SKM-1 (cell line): ENCODE measurements around the gene COL23A1.
"Not testable (repeated sequence)": the region's sequence is repeated elsewhere in the genome, so short reads cannot be mapped to it uniquely, and the experiment has no call there.

Experiments used
- DNase-seq: peaks from one replicate; lab custom pipeline; 2025; ENCODE audit not compliant: unreplicated experiment; lab: John Stamatoyannopoulos, UW

The COL23A1 gene

GRCh38 chr5:178250263-178250662 is 339.9 kb downstream of the COL23A1 start:
- no peak for DNase-seq

GRCh38 chr5:178249191-178249989 is 340.8 kb downstream of the COL23A1 start:
- DNase-seq: no peak

GRCh38 chr5:178248750-178249149 is 341.4 kb downstream of the COL23A1 start:
- no peak for DNase-seq

- no peak for DNase-seq
Observed at GRCh38 chr5:178247481-178248456, 342.4 kb downstream of the COL23A1 start.

- DNase-seq: no peak
Observed at GRCh38 chr5:178246624-178247279, 343.4 kb downstream of the COL23A1 start.

- DNase-seq: no peak
Observed at GRCh38 chr5:178245389-178245788, 344.8 kb downstream of the COL23A1 start.

GRCh38 chr5:178244576-178244975 is 345.6 kb downstream of the COL23A1 start:
- DNase-seq: peak; percentile 69

- no peak for DNase-seq
Observed at GRCh38 chr5:178242416-178242815, 347.8 kb downstream of the COL23A1 start.

- no peak for DNase-seq
Observed at GRCh38 chr5:178241688-178242231, 348.4 kb downstream of the COL23A1 start.

- no peak for DNase-seq
Observed at GRCh38 chr5:178241231-178241663, 348.9 kb downstream of the COL23A1 start.

GRCh38 chr5:178240766-178241165 is 349.4 kb downstream of the COL23A1 start:
- DNase-seq: no peak

GRCh38 chr5:178240341-178240741 is 349.9 kb downstream of the COL23A1 start:
- no peak for DNase-seq

GRCh38 chr5:178239626-178240301 is 350.4 kb downstream of the COL23A1 start:
- DNase-seq: not testable (repeated sequence)

GRCh38 chr5:178238711-178239592 is 351.2 kb downstream of the COL23A1 start:
- DNase-seq: no peak

- DNase-seq: no peak
Observed at GRCh38 chr5:178238313-178238635, 351.9 kb downstream of the COL23A1 start.

GRCh38 chr5:178237431-178238312 is 352.5 kb downstream of the COL23A1 start:
- DNase-seq: no peak

GRCh38 chr5:178236679-178237078 is 353.5 kb downstream of the COL23A1 start:
- DNase-seq: no peak

- DNase-seq: no peak
Observed at GRCh38 chr5:178236126-178236525, 354.1 kb downstream of the COL23A1 start.

GRCh38 chr5:178235588-178235974 is 354.6 kb downstream of the COL23A1 start:
- DNase-seq: no peak
